HAP-1 (cell line): Measurements from ENCODE around the gene ATP10A.
"Not testable (repeated sequence)": the region's sequence is repeated elsewhere in the genome, so short reads cannot be mapped to it uniquely, and the experiment has no call there.

Source experiments
- DNase-seq, 2 experiments: peaks; one replicate each; pipeline ENCODE4 v3.0.0-alpha.2; 2016 to 2020; ENCODE audit warnings: low spot score in 2 of 2
- H3K27me3 ChIP-seq: fragments of 250-450 bp; sonication (Bioruptor Pico); 2 replicates; pipeline ENCODE4 v1.5.1; 2020; ENCODE audit warnings: low read depth, mild to moderate bottlenecking, moderate library complexity
- H3K36me3 ChIP-seq: fragments of 250-450 bp; sonication (Bioruptor Pico); replicated peaks from 2 replicates; pipeline ENCODE4 v1.5.1; 2020; ENCODE audit warnings: mild to moderate bottlenecking
- H3K4me1 ChIP-seq: fragments of 250-450 bp; sonication (Bioruptor Pico); 2 replicates; pipeline ENCODE4 v1.5.1; 2020; ENCODE audit warnings: mild to moderate bottlenecking
- H3K4me3 ChIP-seq: fragments of 250-450 bp; sonication (Bioruptor Pico); 2 replicates; pipeline ENCODE4 v1.5.1; 2020; ENCODE audit warnings: mild to moderate bottlenecking, moderate library complexity
- H3K9me3 ChIP-seq: fragments of 250-450 bp; sonication (Bioruptor Pico); 2 replicates; pipeline ENCODE4 v1.5.1; 2020; ENCODE audit warnings: mild to moderate bottlenecking, moderate library complexity
- in situ Hi-C: fragments of 300-500 bp; cut with MboI; formaldehyde crosslinking; loops from 3 replicates; pipeline ENCODE4 v1.14.3; 2020; ENCODE audit warnings: low sequenced_read_pairs, inconsistent platforms, mixed read lengths

ATP10A gene

GRCh38 chr15:25856059-25856458 is 7.1 kb downstream of the ATP10A start:
- DNase-seq, H3K4me3 ChIP-seq, H3K9me3 ChIP-seq, H3K27me3 ChIP-seq, in situ Hi-C loops: not testable (repeated sequence)
- peaks cover 59% of the 10 kb centered on the region for H3K4me1 ChIP-seq
- peaks cover 29% of the 10 kb centered on the region for H3K36me3 ChIP-seq

DNA sequence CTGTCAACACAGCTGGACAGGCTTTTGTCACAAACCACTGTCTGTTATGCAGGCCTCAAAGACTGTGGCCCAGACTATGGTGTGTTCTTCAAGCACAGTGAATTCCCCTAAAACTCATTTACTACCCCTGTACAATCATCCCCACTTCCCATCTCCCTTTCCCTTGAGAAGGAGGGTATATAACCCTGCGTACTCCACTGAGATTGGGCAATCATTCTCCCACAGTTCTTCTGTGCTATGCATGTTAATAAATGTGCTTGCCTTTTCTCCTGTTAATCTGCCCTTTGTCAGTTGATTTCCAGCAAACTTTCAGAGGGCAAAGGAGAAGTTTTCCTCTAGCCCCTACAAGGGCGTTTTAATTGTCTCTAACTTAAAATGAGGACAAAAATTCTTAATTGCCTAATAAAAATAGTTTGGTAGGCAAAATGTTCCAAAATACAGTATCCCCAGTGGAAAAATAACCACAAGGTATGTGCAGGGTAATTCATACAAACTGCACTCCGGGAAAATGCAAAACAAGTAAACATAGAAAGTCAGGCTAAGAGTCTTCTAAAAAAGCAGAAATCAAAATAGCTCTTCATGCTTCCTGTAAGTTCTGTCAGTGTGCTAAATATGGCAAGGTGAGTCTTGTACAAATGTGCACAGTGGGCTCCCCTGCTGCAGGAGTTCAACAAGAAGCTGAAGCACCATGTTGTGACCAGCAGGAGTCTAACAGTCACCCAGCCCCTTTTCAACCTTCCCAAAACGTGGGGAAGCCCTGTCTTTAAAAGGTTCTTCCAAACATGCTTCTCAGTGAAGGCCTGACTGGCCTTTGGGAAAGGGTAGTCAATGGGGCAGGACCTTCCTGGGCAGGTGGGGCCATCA is 10.2 kb downstream of the ATP10A start:
- Histone ChIP-seq H3K27me3 (no peaks in the 10 kb centered on the region), H3K4me1 (peaks cover 65% of the 10 kb centered on the region), H3K4me3 (no peak overlapping the region), H3K36me3 (peaks cover 17% of the 10 kb centered on the region), H3K9me3 (peaks cover 4% of the 10 kb centered on the region; the same call in 1 of the 2 replicates)
- in situ Hi-C loops, result no loop called here
- peak; percentile 49 to 92 for DNase-seq

GRCh38 chr15:25852027-25852426 is 11.1 kb downstream of the ATP10A start:
- Histone ChIP-seq H3K9me3 (peaks cover 4% of the 10 kb centered on the region; the same call in 1 of the 2 replicates), H3K27me3 (no peaks in the 10 kb centered on the region), H3K36me3 (peaks cover 13% of the 10 kb centered on the region; the same call in 1 of the 2 replicates), H3K4me3 (no peak overlapping the region), H3K4me1 (peaks cover 68% of the 10 kb centered on the region)
- in situ Hi-C loops, result no loop called here
- no peak for DNase-seq

GRCh38 chr15:25850154-25851111 is 12.7 kb downstream of the ATP10A start:
- no peaks in the 10 kb centered on the region for H3K27me3 ChIP-seq
- H3K9me3 ChIP-seq, result peaks cover 4% of the 10 kb centered on the region; the same call in 1 of the 2 replicates
- H3K4me1 ChIP-seq, result peaks cover 62% of the 10 kb centered on the region
- peak overlapping the region; percentile 20 for H3K4me3 ChIP-seq
- no peaks in the 10 kb centered on the region for H3K36me3 ChIP-seq
- peak; percentile 54 to 81 for DNase-seq
- in situ Hi-C loops, result no loop called here

DNA sequence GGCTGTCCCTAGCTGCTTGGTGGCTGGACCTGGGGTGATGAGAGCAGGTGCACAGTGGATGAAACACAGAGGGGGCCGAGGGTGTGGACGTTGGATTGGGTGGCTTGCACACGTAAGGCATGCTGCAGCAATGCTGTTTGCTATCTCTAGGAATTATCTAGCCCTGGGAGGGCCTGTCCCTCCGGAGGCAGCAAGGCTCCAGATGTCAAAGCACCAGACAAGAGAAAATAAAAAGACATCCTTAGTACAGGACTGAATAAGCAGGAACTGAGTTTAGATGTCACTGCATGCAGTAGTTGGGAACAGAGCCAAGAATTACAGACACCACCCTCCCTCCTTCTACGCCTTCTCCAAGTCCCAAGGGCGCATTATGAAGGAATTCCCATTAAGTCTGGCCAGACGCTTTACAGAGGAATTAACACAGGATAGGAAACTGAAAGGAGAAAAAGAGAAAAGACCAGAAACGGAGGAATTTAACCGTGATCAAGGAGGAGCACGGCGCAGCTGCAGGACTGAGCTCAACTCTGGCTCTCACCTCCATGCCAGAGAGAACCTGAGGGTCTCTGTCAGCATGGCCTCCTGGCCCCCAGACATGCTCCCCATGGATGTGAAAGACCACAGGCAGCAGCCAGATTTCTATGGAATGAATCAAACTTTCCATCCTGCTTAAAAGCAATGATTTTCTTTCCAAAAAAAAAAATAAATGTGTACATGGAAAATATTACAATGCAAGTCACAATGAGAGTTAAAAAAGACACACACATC is 13.8 kb downstream of the ATP10A start:
- DNase-seq, result peak; percentile 82 to 99
- no peaks in the 10 kb centered on the region for H3K27me3 ChIP-seq
- in situ Hi-C loops, result no loop called here
- no peaks in the 10 kb centered on the region for H3K36me3 ChIP-seq
- peaks cover 51% of the 10 kb centered on the region for H3K4me1 ChIP-seq
- H3K9me3 ChIP-seq, result peaks cover 4% of the 10 kb centered on the region; the same call in 1 of the 2 replicates
- H3K4me3 ChIP-seq, result peak overlapping the region; percentile 20

- peak; percentile 90 to 96 for DNase-seq
- Histone ChIP-seq H3K9me3 (peaks cover 4% of the 10 kb centered on the region; the same call in 1 of the 2 replicates), H3K36me3 (no peaks in the 10 kb centered on the region), H3K4me1 (peaks cover 46% of the 10 kb centered on the region), H3K4me3 (peak overlapping the region; percentile 14), H3K27me3 (no peaks in the 10 kb centered on the region)
- in situ Hi-C loops, result no loop called here
Measured at GRCh38 chr15:25848784-25849156, 14.4 kb downstream of the ATP10A start.

DNA sequence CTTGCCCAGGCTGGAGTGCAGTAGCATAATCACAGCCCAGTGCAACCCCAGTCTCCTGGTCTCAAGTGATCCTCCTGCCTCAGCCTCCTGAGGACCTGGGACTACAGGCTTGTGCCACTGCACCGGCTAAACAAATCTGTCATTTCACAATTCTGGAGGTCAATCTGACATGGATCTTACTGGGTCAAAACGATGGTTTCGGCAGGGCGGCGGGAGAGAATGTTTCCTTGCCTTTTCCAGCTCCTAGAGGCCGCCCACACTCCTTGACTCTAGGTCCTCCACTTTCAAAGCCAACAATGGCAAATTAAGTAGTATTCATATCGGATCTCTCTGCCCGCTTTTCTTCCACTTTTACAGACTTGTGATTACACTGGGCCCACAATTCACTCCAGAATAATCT is 14.8 kb downstream of the ATP10A start:
- Histone ChIP-seq H3K9me3 (peaks cover 4% of the 10 kb centered on the region; the same call in 1 of the 2 replicates), H3K4me1 (peaks cover 43% of the 10 kb centered on the region), H3K4me3 (no peak overlapping the region), H3K27me3 (no peaks in the 10 kb centered on the region), H3K36me3 (no peaks in the 10 kb centered on the region)
- in situ Hi-C loops, result no loop called here
- DNase-seq, result no peak

DNA sequence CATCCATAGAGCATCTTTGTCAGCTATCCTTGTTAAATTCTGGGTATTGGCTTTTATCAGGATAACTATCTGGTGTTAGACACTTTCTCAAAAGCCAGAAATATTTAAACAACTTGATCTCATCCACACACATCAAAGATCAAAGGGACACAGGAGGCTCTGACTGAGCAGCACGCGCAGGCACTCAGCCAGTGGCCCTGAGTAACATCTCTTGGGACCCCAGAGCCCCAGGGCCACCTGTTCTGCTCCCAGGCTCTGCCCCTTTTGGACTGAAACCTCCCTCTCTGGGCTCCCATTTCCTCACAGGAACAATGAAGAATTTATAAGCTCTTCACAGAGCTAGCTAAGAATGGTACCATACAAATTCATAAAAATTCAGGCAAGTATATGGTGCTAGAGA is 16.1 kb downstream of the ATP10A start:
- Histone ChIP-seq H3K9me3 (peaks cover 4% of the 10 kb centered on the region; the same call in 1 of the 2 replicates), H3K4me3 (no peak overlapping the region), H3K27me3 (no peaks in the 10 kb centered on the region), H3K36me3 (no peaks in the 10 kb centered on the region), H3K4me1 (peaks cover 30% of the 10 kb centered on the region)
- DNase-seq, result no peak
- in situ Hi-C loops, result no loop called here

DNA sequence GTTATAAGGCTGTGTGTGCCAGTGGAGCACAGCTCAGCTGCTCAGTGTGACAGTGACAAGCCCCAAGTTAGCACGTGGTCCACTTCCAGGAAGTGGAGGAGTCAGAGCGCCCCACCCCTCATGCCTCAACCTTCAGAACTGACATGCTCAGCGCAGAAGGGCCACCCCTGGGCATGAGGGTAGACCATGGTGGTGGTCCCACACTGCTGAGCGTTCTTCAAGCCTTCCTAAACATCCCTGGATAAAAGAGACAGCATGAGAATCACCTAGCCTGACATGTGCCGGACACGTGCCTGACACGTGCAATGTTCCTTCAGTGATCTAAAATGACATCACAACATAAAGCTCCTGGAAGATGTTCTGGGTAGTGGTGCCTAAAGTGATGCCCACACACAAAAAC is 16.8 kb downstream of the ATP10A start:
- H3K9me3 ChIP-seq, result peaks cover 4% of the 10 kb centered on the region; the same call in 1 of the 2 replicates
- no peaks in the 10 kb centered on the region for H3K36me3 ChIP-seq
- no peak overlapping the region for H3K4me3 ChIP-seq
- DNase-seq, result no peak
- in situ Hi-C loops, result no loop called here
- no peaks in the 10 kb centered on the region for H3K27me3 ChIP-seq
- H3K4me1 ChIP-seq, result peaks cover 28% of the 10 kb centered on the region

DNA sequence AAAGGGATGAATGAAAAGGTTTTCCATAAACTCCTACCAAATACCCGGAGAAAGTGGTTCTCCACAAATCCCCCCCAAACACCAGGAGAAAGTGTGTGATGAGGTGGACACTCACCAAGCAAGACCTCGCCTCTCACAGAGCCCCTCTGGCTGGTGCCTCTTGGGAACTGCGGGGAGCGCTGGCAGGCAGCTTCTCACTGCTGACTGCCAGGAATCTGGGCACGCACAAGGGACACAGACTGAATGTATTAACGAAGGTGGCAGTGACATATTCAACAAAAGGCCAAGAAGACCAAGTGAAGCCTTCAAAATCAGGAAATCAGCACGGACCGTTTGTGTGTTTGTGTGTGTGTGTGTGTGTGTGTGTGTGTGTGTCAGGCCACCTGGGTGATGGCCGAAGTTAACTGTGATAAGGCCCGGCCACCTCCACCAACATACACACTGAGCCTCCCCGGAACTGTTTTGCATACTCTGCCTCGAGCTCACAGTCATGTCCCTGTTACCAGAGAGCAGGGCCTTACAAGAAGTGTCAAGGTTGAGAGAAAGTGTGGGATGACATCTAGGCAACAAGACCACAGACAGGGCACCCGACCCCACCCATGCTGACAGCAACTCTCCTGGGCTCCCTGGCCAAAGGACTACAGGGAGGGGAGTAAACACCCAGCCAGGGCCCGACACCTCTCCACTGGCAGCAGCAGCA is 18.0 kb downstream of the ATP10A start:
- Histone ChIP-seq H3K4me3 (no peak overlapping the region), H3K27me3 (no peaks in the 10 kb centered on the region), H3K36me3 (no peaks in the 10 kb centered on the region), H3K9me3 (peaks cover 4% of the 10 kb centered on the region; the same call in 1 of the 2 replicates), H3K4me1 (peaks cover 21% of the 10 kb centered on the region)
- no peak for DNase-seq
- in situ Hi-C loops, result no loop called here

DNA sequence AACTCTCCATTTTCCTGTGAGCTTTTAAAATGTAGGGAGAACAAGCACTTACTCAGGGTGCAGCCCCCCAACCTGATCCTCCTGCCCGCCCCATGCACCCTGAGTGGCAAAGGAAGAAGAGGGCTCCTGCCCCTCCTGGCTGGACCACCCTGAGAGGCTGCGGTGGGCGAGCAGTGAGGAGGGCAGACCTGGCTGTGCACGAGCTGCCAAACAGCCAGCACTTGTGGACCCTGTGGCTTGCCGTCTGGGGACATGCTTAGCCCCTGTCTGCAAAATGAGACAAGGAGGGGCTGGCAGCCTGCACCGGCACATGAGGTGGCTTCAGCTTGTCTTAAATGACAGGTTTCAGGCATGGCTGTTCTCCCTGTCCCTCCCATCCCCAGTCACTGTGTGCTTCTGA is 18.6 kb downstream of the ATP10A start:
- peaks cover 4% of the 10 kb centered on the region; the same call in 1 of the 2 replicates for H3K9me3 ChIP-seq
- no peaks in the 10 kb centered on the region for H3K27me3 ChIP-seq
- no peak for DNase-seq
- H3K36me3 ChIP-seq, result no peaks in the 10 kb centered on the region
- no peak overlapping the region for H3K4me3 ChIP-seq
- H3K4me1 ChIP-seq, result peaks cover 15% of the 10 kb centered on the region
- in situ Hi-C loops, result no loop called here

- H3K27me3 ChIP-seq, result no peaks in the 10 kb centered on the region
- in situ Hi-C loops, result no loop called here
Measured at GRCh38 chr15:25844076-25844475, 19.1 kb downstream of the ATP10A start.

More at GRCh38 chr15:25844076-25844475, 19.1 kb downstream of the ATP10A start:
- Histone ChIP-seq H3K4me1 (peaks cover 13% of the 10 kb centered on the region), H3K4me3 (no peak overlapping the region), H3K36me3 (no peaks in the 10 kb centered on the region), H3K9me3 (peaks cover 4% of the 10 kb centered on the region; the same call in 1 of the 2 replicates)
- DNase-seq, result no peak
